ENCODE data around the gene ZNF107.

GRCh38 chr7:64706625-64707292 is 40.8 kb downstream of the ZNF107 start:
- TF ChIP-seq MAX (IDR thresholded peaks at IDR 0.05; ENCODE audit: low read depth, low read length) (no peak), CTCF (IDR thresholded peaks at IDR 0.05; ENCODE audit: low read depth, low read length) (no peak), MYC (IDR thresholded peaks at IDR 0.05; ENCODE audit: low read depth, low read length) (no peak), POLR2A (IDR thresholded peaks at IDR 0.05; ENCODE audit: extremely low read depth, insufficient read length) (no peak)

All from NB4 (cell line).